Esophagus (tissue), 2 donors: ENCODE results near the gene RPL28. TPM values are rescaled to one million over a fixed set of nuclear protein-coding genes. Genes with fewer than 3 reads are reported as not detected.

ENCODE experiments used
- H3K27ac ChIP-seq, 2 donors: one replicate each; pipeline ENCODE4 v1.5.1; 2013; ENCODE audit warnings: low read depth in 2 of 2, mild to moderate bottlenecking in 2 of 2, inconsistent platforms in 1 of 2, low read length in 1 of 2, moderate library complexity in 1 of 2
- H3K27me3 ChIP-seq, 2 donors: one replicate each; pipeline ENCODE4 v1.6.1; 2013; ENCODE audit warnings: low read length in 2 of 2, control low read depth in 1 of 2, mild to moderate bottlenecking in 1 of 2; ENCODE audit not compliant: insufficient read depth in 2 of 2, control insufficient read depth in 1 of 2
- H3K36me3 ChIP-seq, 2 donors: one replicate each; pipeline ENCODE4 v1.6.1; 2013; ENCODE audit warnings: low read length in 1 of 2; ENCODE audit not compliant: control insufficient read depth in 2 of 2, insufficient read depth in 2 of 2
- H3K4me1 ChIP-seq, 2 donors: one replicate each; pipeline ENCODE4 v1.6.1; 2013; ENCODE audit warnings: low read length in 1 of 2; ENCODE audit not compliant: control insufficient read depth in 2 of 2, insufficient read depth in 2 of 2
- H3K4me3 ChIP-seq, 2 donors: one replicate each; pipeline ENCODE4 v1.5.1; 2013; ENCODE audit warnings: low read length in 2 of 2, mild to moderate bottlenecking in 2 of 2, low read depth in 1 of 2, moderate library complexity in 1 of 2
- H3K9me3 ChIP-seq, 2 donors: one replicate each; pipeline ENCODE4 v1.6.1; 2013; ENCODE audit warnings: mild to moderate bottlenecking in 2 of 2, low read depth in 1 of 2, low read length in 1 of 2, moderate library complexity in 1 of 2; ENCODE audit not compliant: control insufficient read depth in 2 of 2, insufficient read depth in 1 of 2
- WGBS, 2 donors: extraction: QIAGEN DNeasy Blood & Tissue Kit; methylation state at CpG; one replicate each; pipeline ENCODE4 v1.1.7; 2013; 5-methylcytosine and 5-hydroxymethylcytosine counted together
- polyA plus RNA-seq, 2 donors: library from polyadenylated mRNA; stranded (reverse); fragments of 200-250 nt; gene quantifications; one replicate each; pipeline ENCODE4 v1.2.3, GENCODE V29; 2013
- donor health status: healthy with polysubstance abuse.
- donor health status: Bipolar disorder and iron deficiency.

The RPL28 gene
- polyA plus RNA-seq, 2 donors = 2,179 to 2,435 TPM

- H3K4me3 ChIP-seq = no peak overlapping the region
- WGBS, 2 donors = 47 to 48% methylated on average over 8 of the region's 8 CpGs
- H3K27ac ChIP-seq = no peak overlapping the region
- H3K4me1 ChIP-seq = peaks cover 2 to 3% of the 10 kb centered on the region in 2 donors
- H3K36me3 ChIP-seq = no peaks in the 10 kb centered on the region
- H3K9me3 ChIP-seq = peaks cover 0 to 19% of the 10 kb centered on the region in 2 donors
- H3K27me3 ChIP-seq = peaks cover 4 to 34% of the 10 kb centered on the region in 2 donors
These were observed 51.1 kb downstream of the RPL28 start for GRCh38 chr19:55436847-55437246.

- H3K27me3 ChIP-seq = peaks cover 4 to 40% of the 10 kb centered on the region in 2 donors
- 3 to 4% methylated on average over 17 of the region's 17 CpGs for WGBS, 2 donors
- peaks cover 0 to 14% of the 10 kb centered on the region in 2 donors for H3K9me3 ChIP-seq
These were observed 51.7 kb downstream of the RPL28 start for GRCh38 chr19:55437410-55437809.

GRCh38 chr19:55439052-55439451 lies 53.3 kb downstream of the RPL28 start:
- Histone ChIP-seq H3K27me3 (peaks cover 7 to 43% of the 10 kb centered on the region in 2 donors), H3K9me3 (peaks cover 0 to 14% of the 10 kb centered on the region in 2 donors), H3K4me1 (peaks cover 6 to 8% of the 10 kb centered on the region in 2 donors), H3K4me3 (no peak overlapping the region), H3K36me3 (no peaks in the 10 kb centered on the region), H3K27ac (no peak overlapping the region)
- WGBS, 2 donors = 77 to 83% methylated on average over 5 of the region's 5 CpGs

More at GRCh38 chr19:55437410-55437809, 51.7 kb downstream of the RPL28 start:
- H3K36me3 ChIP-seq = no peaks in the 10 kb centered on the region
- H3K4me1 ChIP-seq = peaks cover 5 to 6% of the 10 kb centered on the region in 2 donors
- H3K4me3 ChIP-seq = no peak overlapping the region
- no peak overlapping the region for H3K27ac ChIP-seq

- H3K27me3 ChIP-seq = peaks cover 7 to 43% of the 10 kb centered on the region in 2 donors
These were observed 54.8 kb downstream of the RPL28 start for GRCh38 chr19:55440411-55441105.

GRCh38 chr19:55441319-55441691 lies 55.6 kb downstream of the RPL28 start:
- Histone ChIP-seq H3K4me1 (peaks cover 6 to 8% of the 10 kb centered on the region in 2 donors), H3K9me3 (peaks cover 0 to 10% of the 10 kb centered on the region in 2 donors), H3K27ac (no peak overlapping the region), H3K4me3 (no peak overlapping the region), H3K27me3 (peaks cover 7 to 43% of the 10 kb centered on the region in 2 donors), H3K36me3 (no peaks in the 10 kb centered on the region)
- WGBS, 2 donors = 4 to 5% methylated on average over 21 of the region's 21 CpGs

More at GRCh38 chr19:55440411-55441105, 54.8 kb downstream of the RPL28 start:
- Histone ChIP-seq H3K4me1 (peaks cover 6 to 8% of the 10 kb centered on the region in 2 donors), H3K27ac (no peak overlapping the region), H3K9me3 (peaks cover 0 to 10% of the 10 kb centered on the region in 2 donors), H3K36me3 (no peaks in the 10 kb centered on the region), H3K4me3 (no peak overlapping the region)
- 8 to 12% methylated on average over 38 to 39 of the region's 39 CpGs for WGBS, 2 donors

GRCh38 chr19:55441692-55442321 lies 56.1 kb downstream of the RPL28 start:
- WGBS, 2 donors = 1 to 3% methylated on average over 32 to 39 of the region's 39 CpGs
- Histone ChIP-seq H3K36me3 (no peaks in the 10 kb centered on the region), H3K27ac (no peak overlapping the region), H3K27me3 (peaks cover 7 to 43% of the 10 kb centered on the region in 2 donors), H3K9me3 (peaks cover 0 to 10% of the 10 kb centered on the region in 2 donors), H3K4me3 (no peak overlapping the region), H3K4me1 (peaks cover 6 to 8% of the 10 kb centered on the region in 2 donors)

- Histone ChIP-seq H3K27ac (no peak overlapping the region), H3K27me3 (peaks cover 7 to 41% of the 10 kb centered on the region in 2 donors), H3K4me1 (peaks cover 8 to 13% of the 10 kb centered on the region in 2 donors), H3K4me3 (no peak overlapping the region), H3K36me3 (no peaks in the 10 kb centered on the region), H3K9me3 (peaks cover 0 to 10% of the 10 kb centered on the region in 2 donors)
- 1 to 2% methylated on average over 48 to 72 of the region's 72 CpGs for WGBS, 2 donors
These were observed 56.7 kb downstream of the RPL28 start for GRCh38 chr19:55442372-55442961.

- peaks cover 8 to 20% of the 10 kb centered on the region in 2 donors for H3K4me1 ChIP-seq
- H3K27ac ChIP-seq = no peak within 1 kb of the TSS
- H3K27me3 ChIP-seq = peaks cover 7 to 38% of the 10 kb centered on the region in 2 donors
- no peak within 1 kb of the TSS for H3K4me3 ChIP-seq
- 2 to 3% methylated on average over 43 of the region's 43 CpGs for WGBS, 2 donors
- H3K9me3 ChIP-seq = peaks cover 0 to 10% of the 10 kb centered on the region in 2 donors
- H3K36me3 ChIP-seq = no peaks in the 10 kb centered on the region
These were observed 57.5 kb downstream of the RPL28 start, which contains the start of gene SHISA7 for GRCh38 chr19:55443045-55443823. Gene SHISA7, minus strand, starts transcription at chr19:55443300. Its CDS starts 437 bp downstream, at chr19:55442863.
